Subcutaneous abdominal adipose tissue (tissue), 5 donors: ENCODE measurements around the gene GPR155.

ENCODE experiments used
- H3K27ac ChIP-seq: one replicate; pipeline ENCODE4 v1.7.0; 2013; ENCODE audit warnings: low read depth, mild to moderate bottlenecking, inconsistent platforms, low read length, moderate library complexity
- H3K27me3 ChIP-seq, 5 donors: one replicate each; pipeline ENCODE4 v1.7.0; 2013; ENCODE audit warnings: low read length in 5 of 5, inconsistent platforms in 1 of 5; ENCODE audit not compliant: control insufficient read depth in 5 of 5, insufficient read depth in 4 of 5
- H3K36me3 ChIP-seq, 5 donors: one replicate each; pipeline ENCODE4 v1.7.0; 2013; ENCODE audit warnings: low read length in 5 of 5; ENCODE audit not compliant: control insufficient read depth in 5 of 5, insufficient read depth in 5 of 5
- H3K4me1 ChIP-seq, 5 donors: one replicate each; pipeline ENCODE4 v1.7.0; 2013; ENCODE audit warnings: low read length in 5 of 5, mild to moderate bottlenecking in 3 of 5, moderate library complexity in 1 of 5; ENCODE audit not compliant: control insufficient read depth in 5 of 5, insufficient read depth in 5 of 5
- H3K4me3 ChIP-seq, 5 donors: one replicate each; pipeline ENCODE4 v1.7.0; 2013; ENCODE audit warnings: low read length in 5 of 5, low read depth in 1 of 5
- H3K9ac ChIP-seq, 5 donors: one replicate each; pipeline ENCODE4 v1.7.0; 2013; ENCODE audit warnings: low read length in 5 of 5, mild to moderate bottlenecking in 4 of 5, moderate library complexity in 3 of 5
- H3K9me3 ChIP-seq, 5 donors: one replicate each; pipeline ENCODE4 v1.7.0; 2013; ENCODE audit warnings: low read length in 5 of 5; ENCODE audit not compliant: control insufficient read depth in 5 of 5
- donor health status: healthy.
- donor health status: healthy.
- donor health status: healthy.
- donor health status: healthy.
- donor health status: healthy.

GPR155 gene

DNA sequence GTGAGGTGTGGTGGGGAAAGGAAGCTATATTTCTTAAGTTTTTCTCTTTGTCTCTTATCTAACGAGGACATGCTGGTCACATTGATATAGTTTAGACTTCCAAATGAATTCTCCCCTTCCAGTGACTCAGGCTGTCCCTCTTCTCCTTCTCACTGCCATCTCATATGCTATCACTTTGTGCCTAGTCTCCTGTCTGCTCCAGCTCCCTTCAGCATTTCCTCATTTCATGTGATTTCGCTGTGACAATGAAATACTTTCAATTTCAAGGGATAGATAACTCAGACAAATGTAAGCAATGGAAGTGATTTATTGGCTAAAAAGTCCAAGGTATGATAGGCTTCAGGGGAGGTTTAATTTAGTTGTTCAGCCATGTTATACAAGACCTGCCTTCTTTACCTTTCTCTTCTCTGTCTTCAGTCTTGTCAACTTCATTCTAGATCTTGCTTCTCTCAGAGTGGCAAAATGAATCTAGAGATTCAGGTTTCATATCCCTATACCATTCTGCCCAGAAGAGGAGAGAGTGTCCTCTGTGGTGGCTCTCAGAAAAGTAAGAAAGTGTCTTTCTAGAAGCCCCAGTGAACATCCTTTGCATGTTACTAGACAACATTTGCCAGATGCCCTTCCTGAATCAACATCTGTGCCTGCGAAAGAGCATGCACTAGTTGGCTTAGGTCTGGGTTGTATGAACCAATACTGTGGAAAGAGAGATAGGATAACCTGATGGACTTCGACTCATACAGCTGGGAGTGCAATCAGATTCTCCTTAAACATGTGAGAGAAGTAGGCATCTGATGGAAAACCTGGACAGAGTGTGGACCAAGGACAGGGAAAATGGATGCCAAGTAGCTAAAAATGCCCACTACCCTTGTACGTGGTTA is 29.9 kb upstream of the GPR155 start:
- no peak overlapping the region for H3K4me3 ChIP-seq
- H3K36me3 ChIP-seq, result no peaks in the 10 kb centered on the region
- H3K27me3 ChIP-seq, result peaks cover 0 to 3% (median 0%) of the 10 kb centered on the region in 5 donors
- H3K9ac ChIP-seq, result no peak overlapping the region
- no peak overlapping the region for H3K27ac ChIP-seq
- H3K4me1 ChIP-seq, result no peaks in the 10 kb centered on the region
- H3K9me3 ChIP-seq, result peaks cover 0 to 5% (median 0%) of the 10 kb centered on the region in 5 donors

DNA sequence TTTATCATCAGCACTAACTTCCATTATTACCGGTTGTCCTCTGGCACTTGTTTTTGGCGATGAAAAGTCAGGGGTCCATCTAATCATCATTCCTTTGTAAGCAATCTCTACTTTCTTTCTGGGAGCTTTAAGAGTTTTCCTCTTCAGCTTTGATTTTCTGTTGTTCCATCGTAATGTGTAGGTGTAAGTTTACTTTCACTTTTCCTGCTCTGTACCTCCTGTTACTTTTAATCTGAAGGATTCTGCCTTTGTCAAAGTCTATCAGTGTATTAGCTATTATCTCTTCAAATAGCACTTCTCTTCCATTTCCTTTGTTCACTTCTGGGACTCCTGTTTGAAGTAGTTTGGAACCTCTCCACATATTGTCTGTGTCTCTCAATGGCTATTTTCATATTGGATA is 25.5 kb upstream of the GPR155 start:
- no peak overlapping the region for H3K27ac ChIP-seq
- H3K4me1 ChIP-seq, result no peaks in the 10 kb centered on the region
- peaks cover 0 to 31% (median 17%) of the 10 kb centered on the region in 5 donors for H3K9me3 ChIP-seq
- no peaks in the 10 kb centered on the region for H3K27me3 ChIP-seq
- no peak overlapping the region for H3K4me3 ChIP-seq
- H3K9ac ChIP-seq, result no peak overlapping the region
- no peaks in the 10 kb centered on the region for H3K36me3 ChIP-seq

DNA sequence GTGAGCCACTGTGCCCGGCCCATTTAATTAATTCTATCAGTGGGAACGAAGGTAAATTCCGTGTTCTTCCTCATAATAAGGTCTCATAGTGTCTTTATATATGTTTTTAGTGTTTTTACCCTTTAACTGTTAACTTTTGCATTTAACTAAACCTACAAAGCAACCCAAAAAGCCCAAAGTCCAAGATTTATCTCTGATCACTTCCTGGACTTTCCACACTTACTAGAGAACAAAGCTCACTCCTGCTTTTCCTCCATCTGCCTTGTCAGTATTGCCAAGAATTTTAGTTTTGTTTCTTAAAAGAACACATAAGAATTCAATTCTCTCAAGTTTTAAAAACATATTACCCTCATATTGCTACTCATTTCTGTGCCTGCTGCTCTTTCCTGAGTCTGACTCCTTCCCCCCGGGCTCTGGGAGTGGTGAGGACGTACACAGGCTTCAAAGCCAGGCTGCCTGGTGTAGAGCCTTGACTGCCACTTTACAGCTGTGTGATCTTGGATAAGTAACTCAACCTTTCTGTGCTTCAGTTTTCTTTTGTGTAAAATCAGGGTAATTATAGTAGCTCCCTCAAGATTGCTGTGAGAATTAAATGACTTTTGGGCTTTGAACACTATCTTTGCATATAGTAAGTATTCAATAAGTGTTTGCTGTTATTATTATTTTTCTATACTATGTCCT is 24.9 kb upstream of the GPR155 start:
- Histone ChIP-seq H3K9me3 (peaks cover 0 to 31% (median 23%) of the 10 kb centered on the region in 5 donors), H3K27ac (no peak overlapping the region), H3K36me3 (no peaks in the 10 kb centered on the region), H3K4me1 (no peaks in the 10 kb centered on the region), H3K9ac (no peak overlapping the region), H3K4me3 (no peak overlapping the region), H3K27me3 (no peaks in the 10 kb centered on the region)

DNA sequence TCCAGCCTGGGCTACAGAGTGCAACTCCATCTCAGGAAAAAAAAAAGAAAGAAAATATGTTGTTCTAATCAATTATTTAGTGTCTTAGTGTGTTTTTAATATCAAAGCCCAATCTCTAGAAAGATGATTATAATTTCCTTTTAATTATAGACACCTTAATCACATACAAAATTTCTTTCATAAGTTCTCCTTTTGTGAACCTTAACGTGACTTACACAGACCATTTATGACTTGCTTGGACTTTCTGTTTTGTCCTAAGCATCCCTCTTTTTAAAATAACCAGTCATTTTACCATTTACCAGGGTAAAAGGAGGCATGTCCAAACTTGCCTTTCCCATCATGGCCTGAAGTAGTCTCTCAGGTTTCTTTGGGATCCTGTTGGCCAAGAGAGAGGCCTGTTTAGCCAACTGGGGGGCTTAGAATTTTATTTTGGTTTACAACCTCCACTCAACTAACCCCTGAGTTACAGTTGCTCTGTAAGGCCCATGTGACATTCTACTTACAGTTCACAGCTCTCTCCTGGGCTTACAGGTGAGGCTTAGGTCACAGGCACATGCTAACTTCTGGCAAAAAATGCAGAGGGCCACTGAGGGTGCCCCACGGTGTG is 23.9 kb upstream of the GPR155 start:
- H3K27me3 ChIP-seq, result no peaks in the 10 kb centered on the region
- no peaks in the 10 kb centered on the region for H3K4me1 ChIP-seq
- H3K9me3 ChIP-seq, result peaks cover 0 to 31% (median 23%) of the 10 kb centered on the region in 5 donors
- no peak overlapping the region for H3K9ac ChIP-seq
- no peaks in the 10 kb centered on the region for H3K36me3 ChIP-seq
- H3K27ac ChIP-seq, result no peak overlapping the region
- no peak overlapping the region for H3K4me3 ChIP-seq

DNA sequence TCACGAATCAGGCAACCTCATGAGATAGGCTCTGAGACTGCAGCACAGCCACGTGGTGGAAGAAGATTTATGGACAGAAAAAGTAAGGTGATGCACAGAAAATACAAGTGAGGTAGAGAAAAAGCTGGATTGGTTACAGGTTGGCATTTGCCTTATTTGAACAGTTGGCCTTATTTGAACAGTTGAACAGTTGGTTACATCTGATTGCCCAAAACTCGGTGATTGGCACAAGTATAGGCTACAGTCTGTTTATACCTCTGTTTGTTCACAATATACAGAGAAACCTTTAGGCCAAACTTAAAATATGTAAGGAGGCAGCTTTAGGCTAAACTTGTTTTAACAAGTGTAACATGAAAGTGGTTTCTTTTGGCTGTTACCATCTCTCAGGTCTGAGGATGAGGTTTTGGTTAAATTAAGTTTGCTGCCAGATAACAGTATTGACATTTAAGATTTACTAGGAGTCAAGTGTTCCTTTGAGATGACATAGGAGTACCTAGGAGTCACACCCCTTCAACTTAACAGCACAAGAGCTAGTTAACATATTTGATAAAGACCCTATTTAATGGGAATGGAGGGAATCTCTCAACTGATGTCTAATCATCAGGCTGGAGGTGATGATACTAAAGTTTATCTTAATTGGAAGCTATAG is 16.5 kb upstream of the GPR155 start:
- Histone ChIP-seq H3K36me3 (no peaks in the 10 kb centered on the region), H3K4me1 (no peaks in the 10 kb centered on the region), H3K27me3 (no peaks in the 10 kb centered on the region), H3K27ac (no peak overlapping the region), H3K9ac (no peak overlapping the region), H3K9me3 (peaks cover 0 to 7% (median 0%) of the 10 kb centered on the region in 5 donors), H3K4me3 (no peak overlapping the region)

DNA sequence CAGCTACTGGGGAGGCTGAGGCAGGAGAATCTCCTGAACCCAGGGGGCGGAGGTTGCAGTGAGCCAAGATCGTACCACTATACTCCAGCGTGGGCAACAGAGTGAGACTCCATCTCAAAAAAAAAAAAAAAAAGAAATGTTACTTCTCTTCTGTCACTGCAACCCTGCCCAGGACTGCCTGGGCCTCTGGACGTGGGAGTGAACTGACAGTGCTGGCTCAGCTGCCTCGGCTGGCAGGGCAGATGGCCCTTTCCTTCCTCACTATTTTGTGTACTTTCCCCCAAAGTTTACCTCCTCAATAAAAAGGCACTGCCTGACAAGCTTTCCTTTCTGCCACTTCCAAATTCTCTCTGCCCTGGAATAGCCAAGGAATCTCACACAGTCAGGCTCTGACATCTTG is 12.5 kb upstream of the GPR155 start:
- Histone ChIP-seq H3K4me1 (no peaks in the 10 kb centered on the region), H3K4me3 (no peak overlapping the region), H3K9ac (no peak overlapping the region)

DNA sequence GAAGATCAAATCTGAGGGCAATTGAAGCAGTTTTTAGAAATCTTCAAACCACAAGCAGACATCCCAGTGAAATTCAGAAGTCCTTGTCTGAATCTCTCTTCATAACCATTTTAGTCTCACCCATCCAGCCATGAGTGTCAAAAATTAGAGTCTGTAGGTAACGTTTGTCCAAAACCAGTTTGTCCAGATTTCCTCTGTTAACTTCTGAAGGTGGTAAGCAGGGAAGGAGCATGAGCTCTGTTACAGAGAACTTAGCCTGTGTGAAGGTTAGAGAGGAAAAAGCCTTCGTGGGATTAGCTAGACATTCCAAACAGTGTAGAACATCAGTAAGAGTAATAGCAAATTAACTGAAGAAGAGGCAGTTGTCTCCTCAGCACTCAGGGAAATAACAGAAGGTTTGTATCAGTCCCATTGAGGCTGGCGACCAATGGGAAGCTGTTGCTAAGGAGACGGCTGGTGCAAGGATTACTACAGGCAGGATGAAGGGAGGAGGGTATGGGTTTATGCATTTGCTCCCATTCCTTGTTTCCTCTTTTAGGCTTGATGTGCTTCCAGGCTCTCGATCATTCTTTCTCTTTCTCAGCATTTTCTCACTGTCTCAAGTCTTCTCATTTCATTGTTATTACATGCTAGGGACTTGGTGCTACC is 8.7 kb upstream of the GPR155 start:
- H3K27ac ChIP-seq, result no peak overlapping the region
- no peaks in the 10 kb centered on the region for H3K27me3 ChIP-seq
- H3K9ac ChIP-seq, result no peak overlapping the region
- H3K4me1 ChIP-seq, result peaks cover 0 to 5% (median 0%) of the 10 kb centered on the region in 5 donors
- H3K9me3 ChIP-seq, result no peaks in the 10 kb centered on the region
- no peaks in the 10 kb centered on the region for H3K36me3 ChIP-seq
- no peak overlapping the region for H3K4me3 ChIP-seq

More for the DNA sequence above, 12.5 kb upstream of the GPR155 start:
- Histone ChIP-seq H3K9me3 (no peaks in the 10 kb centered on the region), H3K27me3 (no peaks in the 10 kb centered on the region), H3K36me3 (no peaks in the 10 kb centered on the region), H3K27ac (no peak overlapping the region)

DNA sequence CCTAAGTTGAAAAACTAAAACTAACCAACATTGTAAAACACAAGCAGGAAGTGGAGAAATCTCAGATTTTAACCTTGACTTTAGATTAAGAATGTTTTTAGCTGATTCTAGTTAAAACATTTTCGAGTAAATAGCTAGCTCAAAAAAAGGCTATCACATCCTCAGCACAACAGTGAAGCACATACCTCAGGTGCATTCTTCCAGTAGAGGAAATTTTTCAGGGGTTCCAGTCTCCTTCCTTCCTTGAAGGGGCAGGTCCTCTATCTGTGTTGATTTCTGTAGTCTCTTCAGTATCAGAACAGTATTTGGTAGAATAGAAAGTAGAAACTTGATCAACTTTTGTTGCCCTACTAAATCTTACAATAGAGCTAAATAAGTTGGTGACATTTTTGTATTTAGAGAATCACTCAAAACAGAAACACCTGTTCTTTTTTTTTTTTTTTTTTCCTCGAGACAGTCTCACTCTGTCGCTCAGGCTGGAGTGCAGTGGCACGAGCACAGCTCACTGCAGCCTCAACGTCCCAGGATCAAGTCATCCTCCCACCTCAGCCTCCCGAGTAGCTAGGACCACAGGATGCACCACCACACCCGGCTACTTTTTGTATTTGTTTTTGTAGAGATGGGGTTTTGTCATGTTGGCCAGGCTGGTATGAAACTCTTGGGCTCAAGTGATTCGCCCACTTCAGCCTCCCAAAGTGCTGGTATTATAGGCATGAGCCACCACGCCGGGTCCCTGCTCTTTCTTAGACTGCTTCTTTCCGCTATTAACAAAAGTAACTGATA is 6.9 kb upstream of the GPR155 start:
- H3K27ac ChIP-seq, result no peak overlapping the region
- no peak overlapping the region for H3K9ac ChIP-seq
- no peaks in the 10 kb centered on the region for H3K27me3 ChIP-seq
- peaks cover 0 to 5% (median 0%) of the 10 kb centered on the region in 5 donors for H3K4me1 ChIP-seq
- H3K36me3 ChIP-seq, result no peaks in the 10 kb centered on the region
- no peaks in the 10 kb centered on the region for H3K9me3 ChIP-seq
- no peak overlapping the region for H3K4me3 ChIP-seq

DNA sequence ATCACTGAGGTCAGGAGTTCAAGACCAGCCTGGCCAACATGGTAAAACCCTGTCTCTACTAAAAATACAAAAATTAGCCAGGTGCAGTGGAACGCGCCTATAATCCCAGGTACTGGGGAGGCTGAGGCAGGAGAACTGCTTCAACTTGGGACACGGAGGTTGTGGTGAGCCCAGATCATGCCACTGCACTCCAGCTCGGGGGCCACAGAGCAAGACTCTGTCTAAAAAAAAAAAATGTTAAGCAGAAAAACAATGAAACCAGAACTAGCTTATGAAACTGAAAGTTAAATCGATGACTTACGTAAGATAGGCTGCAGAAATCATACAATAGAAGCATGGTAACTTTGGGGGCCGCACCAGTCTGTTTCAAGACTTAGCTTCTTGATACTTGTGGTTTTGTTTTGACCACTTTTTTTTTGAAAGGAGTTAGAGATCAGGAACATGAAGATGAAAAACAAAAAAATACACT is 6.2 kb upstream of the GPR155 start:
- peak overlapping the region in 1 of 5 donors; percentile 20 for H3K9ac ChIP-seq
- H3K27ac ChIP-seq, result no peak overlapping the region
- H3K27me3 ChIP-seq, result no peaks in the 10 kb centered on the region
- H3K36me3 ChIP-seq, result no peaks in the 10 kb centered on the region
- no peaks in the 10 kb centered on the region for H3K9me3 ChIP-seq
- peaks cover 0 to 5% (median 0%) of the 10 kb centered on the region in 5 donors for H3K4me1 ChIP-seq
- H3K4me3 ChIP-seq, result peak overlapping the region in 2 of 5 donors; percentile 13 to 16
